ENCODE data around the gene EFCAB14. TPM values are rescaled to one million over a fixed set of nuclear protein-coding genes. Genes with fewer than 3 reads are reported as not detected.

The EFCAB14 gene, protein sequence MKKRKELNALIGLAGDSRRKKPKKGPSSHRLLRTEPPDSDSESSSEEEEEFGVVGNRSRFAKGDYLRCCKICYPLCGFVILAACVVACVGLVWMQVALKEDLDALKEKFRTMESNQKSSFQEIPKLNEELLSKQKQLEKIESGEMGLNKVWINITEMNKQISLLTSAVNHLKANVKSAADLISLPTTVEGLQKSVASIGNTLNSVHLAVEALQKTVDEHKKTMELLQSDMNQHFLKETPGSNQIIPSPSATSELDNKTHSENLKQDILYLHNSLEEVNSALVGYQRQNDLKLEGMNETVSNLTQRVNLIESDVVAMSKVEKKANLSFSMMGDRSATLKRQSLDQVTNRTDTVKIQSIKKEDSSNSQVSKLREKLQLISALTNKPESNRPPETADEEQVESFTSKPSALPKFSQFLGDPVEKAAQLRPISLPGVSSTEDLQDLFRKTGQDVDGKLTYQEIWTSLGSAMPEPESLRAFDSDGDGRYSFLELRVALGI
- total RNA-seq (10 to 100 TPM; 48.4 to 63.3 (median 52.9) TPM), polyA plus RNA-seq (10 to 100 TPM; 21.1 to 62.5 (median 24.6) TPM)
- long read RNA-seq, donor 1, full-length matches to known transcripts: 24 of 30 reads
- long read RNA-seq, donor 1, partial matches to known transcripts: 3 of 30 reads
- long read RNA-seq, donor 1, other reads (novel, unspliced or antisense): 3 of 30 reads
- long read RNA-seq, donor 2, full-length matches to known transcripts: 46 of 71 reads
- long read RNA-seq, donor 2, partial matches to known transcripts: 9 of 71 reads
- long read RNA-seq, donor 2, other reads (novel, unspliced or antisense): 16 of 71 reads

DNA sequence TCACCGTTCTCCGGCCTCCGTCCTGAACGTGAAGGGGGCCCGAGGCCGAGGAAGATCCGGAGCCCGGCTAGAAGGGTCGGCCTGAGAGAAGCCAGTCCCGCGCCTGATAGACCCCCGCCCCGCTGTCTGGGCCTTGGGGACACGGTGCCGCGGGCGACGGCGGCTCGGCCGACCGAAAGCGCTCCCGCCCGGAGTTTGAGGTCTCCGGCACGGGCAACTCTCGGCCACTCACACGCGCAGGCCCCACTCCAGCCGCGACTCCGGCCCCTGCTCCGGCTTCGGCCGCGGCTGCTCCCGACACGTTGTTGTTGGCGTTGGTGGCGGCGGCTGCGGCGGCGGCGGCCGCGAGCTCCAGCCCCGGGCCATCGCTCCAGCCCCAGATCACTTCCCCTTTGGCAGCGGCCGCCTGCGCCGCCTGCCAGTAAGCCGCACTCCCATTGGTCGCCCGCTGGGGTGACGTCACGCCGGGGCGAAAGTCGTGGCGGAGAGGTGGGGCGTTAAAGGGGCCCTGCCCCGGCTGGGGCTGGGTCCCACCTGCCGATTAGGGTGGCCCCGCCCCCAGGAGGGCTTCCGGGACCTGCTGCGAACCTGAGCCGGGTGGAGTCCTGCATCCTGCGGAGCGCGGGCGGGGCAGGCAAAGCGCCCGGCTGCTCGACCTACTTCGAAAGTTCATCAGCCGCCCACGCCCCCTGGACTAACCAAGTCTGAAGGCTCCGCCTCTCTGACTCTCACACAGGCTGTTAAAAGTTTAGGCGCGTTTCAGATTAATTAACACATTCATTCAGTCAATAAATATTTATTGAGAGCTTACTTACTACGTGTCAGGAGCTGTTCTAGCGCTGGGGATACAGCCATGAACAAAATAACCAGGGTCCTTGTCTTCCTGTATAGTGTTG lies at the start of gene EFCAB14:
Gene EFCAB14 (minus strand): TSS at position 388 of the 896 bp plus-strand sequence. CDS start 1,027 bp downstream, outside the sequence.
- Histone ChIP-seq H3K27me3 (ENCODE audit: insufficient read depth in 3 of 3, low read length in 2 of 3) (no peaks in the 10 kb centered on the region), H3K9me3 (no peaks in the 10 kb centered on the region), H3K4me1 (peaks cover 26% of the 10 kb centered on the region), H3K4me3 (peak within 1 kb of the TSS; percentile 100), H3K36me3 (ENCODE audit: insufficient read depth in 1 of 2, low read depth in 1 of 2) (peaks cover 4 to 26% of the 10 kb centered on the region in 2 donors), H3K27ac (peak within 1 kb of the TSS; percentile 83)
- TF ChIP-seq, protein P1, sequence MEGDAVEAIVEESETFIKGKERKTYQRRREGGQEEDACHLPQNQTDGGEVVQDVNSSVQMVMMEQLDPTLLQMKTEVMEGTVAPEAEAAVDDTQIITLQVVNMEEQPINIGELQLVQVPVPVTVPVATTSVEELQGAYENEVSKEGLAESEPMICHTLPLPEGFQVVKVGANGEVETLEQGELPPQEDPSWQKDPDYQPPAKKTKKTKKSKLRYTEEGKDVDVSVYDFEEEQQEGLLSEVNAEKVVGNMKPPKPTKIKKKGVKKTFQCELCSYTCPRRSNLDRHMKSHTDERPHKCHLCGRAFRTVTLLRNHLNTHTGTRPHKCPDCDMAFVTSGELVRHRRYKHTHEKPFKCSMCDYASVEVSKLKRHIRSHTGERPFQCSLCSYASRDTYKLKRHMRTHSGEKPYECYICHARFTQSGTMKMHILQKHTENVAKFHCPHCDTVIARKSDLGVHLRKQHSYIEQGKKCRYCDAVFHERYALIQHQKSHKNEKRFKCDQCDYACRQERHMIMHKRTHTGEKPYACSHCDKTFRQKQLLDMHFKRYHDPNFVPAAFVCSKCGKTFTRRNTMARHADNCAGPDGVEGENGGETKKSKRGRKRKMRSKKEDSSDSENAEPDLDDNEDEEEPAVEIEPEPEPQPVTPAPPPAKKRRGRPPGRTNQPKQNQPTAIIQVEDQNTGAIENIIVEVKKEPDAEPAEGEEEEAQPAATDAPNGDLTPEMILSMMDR (IDR thresholded peaks at IDR 0.05): no peak
- ATAC-seq (peak; percentile 99 to 100 (median 100)), DNase-seq (peak; percentile 96 to 98)
- 0% methylated on average over 67 to 85 of the region's 85 CpGs for WGBS, 3 donors
- intact Hi-C loops (cut with DNase I): loop anchor here (5.0 kb wide), 2 partner anchors 52 to 317 kb away; partner anchors contain the start of gene ATPAF1 (in 1 of the 2)

DNA sequence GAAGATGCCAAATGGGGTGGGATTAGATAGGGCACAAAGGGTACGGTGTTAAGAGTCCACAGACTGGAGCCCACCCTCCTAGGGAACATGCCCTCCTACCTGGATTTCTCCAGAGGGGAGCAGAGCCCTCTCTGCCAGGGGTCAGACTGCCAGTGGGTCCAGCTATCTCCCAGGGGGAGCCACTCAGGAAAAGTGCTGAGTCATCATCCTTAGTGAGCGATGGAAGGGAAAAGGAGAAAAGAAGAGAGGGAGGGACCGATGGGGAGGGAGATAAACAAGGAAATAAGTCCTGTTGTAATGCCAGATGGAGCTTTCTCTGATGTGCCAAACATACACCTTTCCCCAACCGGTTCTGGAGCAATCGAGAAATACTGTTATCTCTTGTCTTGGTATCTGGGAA lies 49.5 kb upstream of the EFCAB14 start:
- Histone ChIP-seq H3K9me3 (peaks cover 15% of the 10 kb centered on the region), H3K4me1 (no peaks in the 10 kb centered on the region), H3K27me3 (ENCODE audit: insufficient read depth in 3 of 3, low read length in 2 of 3) (no peaks in the 10 kb centered on the region), H3K36me3 (ENCODE audit: insufficient read depth in 1 of 2, low read depth in 1 of 2) (no peaks in the 10 kb centered on the region), H3K27ac (no peak overlapping the region), H3K4me3 (no peak overlapping the region)
- no peak for DNase-seq
- ATAC-seq: no peak
- intact Hi-C loops (cut with DNase I): no loop called here
- 83 to 88% (median 85%) methylated on average over 5 of the region's 5 CpGs for WGBS, 3 donors
- TF ChIP-seq, protein P1 (IDR thresholded peaks at IDR 0.05): no peak

DNA sequence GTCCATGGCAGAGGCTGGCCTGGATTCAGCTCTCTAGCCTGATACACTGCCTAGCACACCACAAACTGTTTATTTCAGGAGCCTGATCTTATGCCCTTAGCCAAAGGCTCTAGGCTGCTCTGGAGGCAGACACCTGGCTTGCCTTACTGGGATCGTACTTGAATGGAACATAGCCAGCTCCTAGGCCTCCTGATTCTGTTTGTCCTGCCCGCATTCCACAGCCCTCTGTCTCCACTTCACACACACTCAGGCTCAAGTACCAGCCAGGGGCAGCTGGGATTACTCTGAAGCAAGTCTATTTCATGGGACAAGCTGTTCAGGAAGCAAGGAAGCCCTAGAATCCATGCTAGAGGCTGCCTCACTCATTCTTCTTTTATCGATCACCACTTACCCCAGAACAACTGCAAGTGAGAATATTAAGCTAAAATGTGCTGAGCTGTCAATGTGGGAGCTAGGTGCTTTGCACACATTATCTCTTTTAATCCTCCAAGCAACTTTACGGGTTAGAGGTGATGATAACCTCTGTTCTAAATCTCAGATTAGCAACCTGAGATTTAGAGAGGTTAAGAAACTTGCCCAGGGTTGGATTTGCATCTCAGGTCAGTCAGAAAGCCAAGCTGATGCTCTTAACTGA lies 48.9 kb upstream of the EFCAB14 start:
- TF ChIP-seq, protein P1 (IDR thresholded peaks at IDR 0.05): no peak
- H3K9me3 ChIP-seq: peaks cover 15% of the 10 kb centered on the region
- H3K27ac ChIP-seq: no peak overlapping the region
- H3K4me3 ChIP-seq: no peak overlapping the region
- 49 to 56% (median 52%) methylated on average over 4 of the region's 4 CpGs for WGBS, 3 donors
- intact Hi-C loops (cut with DNase I): no loop called here
- peaks cover 0 to 1% (median 0%) of the 10 kb centered on the region in 3 donors for H3K27me3 ChIP-seq (ENCODE audit: insufficient read depth in 3 of 3, low read length in 2 of 3)
- H3K4me1 ChIP-seq: no peaks in the 10 kb centered on the region
- ATAC-seq (no peak), DNase-seq (no peak)
- H3K36me3 ChIP-seq (ENCODE audit: insufficient read depth in 1 of 2, low read depth in 1 of 2): no peaks in the 10 kb centered on the region

DNA sequence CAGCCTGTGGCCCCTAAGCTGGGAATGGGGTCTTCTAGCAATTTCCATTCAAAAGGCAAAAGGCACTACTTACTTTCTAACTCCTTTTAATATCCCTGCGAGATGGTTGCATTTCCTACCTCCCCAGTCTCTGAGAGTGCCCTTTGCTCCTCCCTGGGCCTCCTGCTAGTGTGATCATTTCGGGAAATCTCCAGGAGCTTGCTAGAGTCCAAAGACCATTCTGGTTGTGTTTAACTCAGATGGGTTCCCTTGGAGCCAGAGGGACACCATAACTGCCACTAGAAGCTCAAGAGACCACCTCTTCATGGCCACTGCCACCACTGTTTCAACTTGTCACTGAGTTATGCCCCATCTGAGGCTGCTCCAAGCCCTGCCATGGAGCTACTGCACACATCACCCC lies 45.5 kb upstream of the EFCAB14 start:
- no peak overlapping the region for H3K4me3 ChIP-seq
- peaks cover 3% of the 10 kb centered on the region for H3K9me3 ChIP-seq
- TF ChIP-seq, protein P1 (IDR thresholded peaks at IDR 0.05): no peak
- ATAC-seq: no peak
- WGBS, 3 donors: 68 to 74% (median 70%) methylated on average over 2 of the region's 2 CpGs
- no peaks in the 10 kb centered on the region for H3K36me3 ChIP-seq (ENCODE audit: insufficient read depth in 1 of 2, low read depth in 1 of 2)
- intact Hi-C loops (cut with DNase I): no loop called here
- no peaks in the 10 kb centered on the region for H3K4me1 ChIP-seq
- peaks cover 0 to 11% (median 1%) of the 10 kb centered on the region in 3 donors for H3K27me3 ChIP-seq (ENCODE audit: insufficient read depth in 3 of 3, low read length in 2 of 3)
- no peak for DNase-seq
- no peak overlapping the region for H3K27ac ChIP-seq

All from psoas muscle (tissue), 8 donors.